SK-N-SH treated with all-trans-retinoic acid at 6 μM for 48 hours (cell line): Measurements from ENCODE around the gene SMYD5.

Source experiments
- ATAC-seq: fragments of 200-7000 bp; cut with Tn5 transposase; 3 replicates; pipeline ENCODE4 v1.9.1; 2020; ENCODE audit warnings: mild to moderate bottlenecking, moderate library complexity
- ARNTL ChIP-seq: fragments of 450-650 bp; formaldehyde crosslinking; IDR thresholded peaks from 2 replicates; pipeline ENCODE4 v1.5.0; 2020; ENCODE audit warnings: low read depth, mild to moderate bottlenecking, moderate library complexity, borderline replicate concordance
- CREB5 ChIP-seq: fragments of 250-450 bp; sonication (Bioruptor Pico); IDR thresholded peaks from 2 replicates; pipeline ENCODE4 v1.5.1; 2020; ENCODE audit warnings: low read depth, mild to moderate bottlenecking, moderate library complexity
- CSDC2 ChIP-seq: fragments of 250-450 bp; sonication (Bioruptor Pico); IDR thresholded peaks from 2 replicates; pipeline ENCODE4 v1.5.0; 2020; ENCODE audit warnings: mild to moderate bottlenecking, moderate library complexity
- CSRNP3 ChIP-seq: fragments of 250-450 bp; sonication (Bioruptor Pico); IDR thresholded peaks from 2 replicates; pipeline ENCODE4 v1.5.1; 2021; ENCODE audit warnings: mild to moderate bottlenecking, moderate library complexity
- ESRRG ChIP-seq: fragments of 250-450 bp; sonication (Bioruptor Pico); IDR thresholded peaks from 2 replicates; pipeline ENCODE4 v1.6.1; 2021; ENCODE audit warnings: mild to moderate bottlenecking
- ISL1 ChIP-seq: fragments of 250-450 bp; sonication (Bioruptor Pico); IDR thresholded peaks from 2 replicates; pipeline ENCODE4 v2.1.2; 2022; ENCODE audit warnings: mild to moderate bottlenecking, moderate library complexity
- OSR1 ChIP-seq: fragments of 250-450 bp; sonication (Bioruptor Pico); IDR thresholded peaks from 2 replicates; pipeline ENCODE4 v1.8.0; 2022; ENCODE audit warnings: moderate library complexity, mild to moderate bottlenecking, inconsistent platforms
- PATZ1 ChIP-seq: fragments of 250-450 bp; sonication (Bioruptor Pico); IDR thresholded peaks from 2 replicates; pipeline ENCODE4 v1.8.0; 2020; ENCODE audit warnings: mild to moderate bottlenecking, moderate library complexity, borderline replicate concordance
- POU6F1 ChIP-seq: fragments of 250-450 bp; sonication (Bioruptor Pico); IDR thresholded peaks from 2 replicates; pipeline ENCODE4 v1.8.0; 2021; ENCODE audit warnings: low read depth, mild to moderate bottlenecking, moderate library complexity, borderline replicate concordance
- PPARA ChIP-seq: fragments of 250-450 bp; sonication (Bioruptor Pico); IDR thresholded peaks from 2 replicates; pipeline ENCODE4 v1.5.0; 2020; ENCODE audit warnings: mild to moderate bottlenecking, borderline replicate concordance
- RARB ChIP-seq: fragments of 250-450 bp; sonication (Bioruptor Pico); IDR thresholded peaks from 2 replicates; pipeline ENCODE4 v1.8.0; 2021; ENCODE audit warnings: mild to moderate bottlenecking, moderate library complexity
- SNAI2 ChIP-seq: fragments of 250-450 bp; sonication (Bioruptor Pico); IDR thresholded peaks from 2 replicates; pipeline ENCODE4 v1.5.0; 2020; ENCODE audit warnings: mild to moderate bottlenecking, moderate library complexity
- TOX ChIP-seq: fragments of 250-450 bp; sonication (Bioruptor Pico); IDR thresholded peaks from 2 replicates; pipeline ENCODE4 v1.8.0; 2021; ENCODE audit warnings: mild to moderate bottlenecking, moderate library complexity, borderline replicate concordance
- TSHZ2 ChIP-seq: fragments of 250-450 bp; sonication (Bioruptor Pico); IDR thresholded peaks from 2 replicates; pipeline ENCODE4 v1.5.0; 2020; ENCODE audit warnings: mild to moderate bottlenecking, moderate library complexity
- ZC3H10 ChIP-seq: fragments of 250-450 bp; sonication (Bioruptor Pico); IDR thresholded peaks from 2 replicates; pipeline ENCODE4 v1.5.1; 2021; ENCODE audit warnings: mild to moderate bottlenecking, moderate library complexity
- ZFP3 ChIP-seq: fragments of 250-450 bp; sonication (Bioruptor Pico); IDR thresholded peaks from 2 replicates; pipeline ENCODE4 v1.5.0; 2020; ENCODE audit warnings: mild to moderate bottlenecking, moderate library complexity
- ZFP30 ChIP-seq: fragments of 450-650 bp; formaldehyde crosslinking; IDR thresholded peaks from 2 replicates; pipeline ENCODE4 v1.5.0; 2022; ENCODE audit warnings: mild to moderate bottlenecking, moderate library complexity
- ZNF565 ChIP-seq: fragments of 450-650 bp; formaldehyde crosslinking; conservative IDR thresholded peaks from 2 replicates; pipeline ENCODE4 v1.5.0; 2020; ENCODE audit warnings: low read depth, mild to moderate bottlenecking, moderate library complexity
- ZNF70 ChIP-seq: fragments of 450-650 bp; formaldehyde crosslinking; IDR thresholded peaks from 2 replicates; pipeline ENCODE4 v1.5.0; 2020; ENCODE audit warnings: mild to moderate bottlenecking, moderate library complexity

Gene SMYD5

GRCh38 chr2:73235315-73236028, 21.4 kb downstream of the SMYD5 start:
- no peak for TF ChIP-seq ZNF565 (CRISPR knock-in tag)
- no peak for TF ChIP-seq ISL1 (CRISPR knock-in tag)
- TF ChIP-seq TSHZ2 (CRISPR knock-in tag), result no peak
- no peak for TF ChIP-seq ZFP3 (CRISPR knock-in tag)
- TF ChIP-seq CSDC2, result no peak
- TF ChIP-seq ZC3H10 (CRISPR knock-in tag), result no peak
- no peak for TF ChIP-seq ZFP30
- TF ChIP-seq SNAI2 (CRISPR knock-in tag), result no peak
- no peak for TF ChIP-seq POU6F1 (CRISPR knock-in tag)
- no peak for TF ChIP-seq ARNTL
- no peak for TF ChIP-seq ESRRG
- no peak for TF ChIP-seq ZNF70 (CRISPR knock-in tag)
- no peak for TF ChIP-seq TOX
- no peak for ATAC-seq

- TF ChIP-seq CREB5 (CRISPR knock-in tag), result no peak
- TF ChIP-seq CSDC2, result no peak
- no peak for TF ChIP-seq PPARA
- no peak for TF ChIP-seq RARB
- TF ChIP-seq ZFP3 (CRISPR knock-in tag), result no peak
- no peak for TF ChIP-seq ZNF565 (CRISPR knock-in tag)
- ATAC-seq, result no peak
Observed at GRCh38 chr2:73237168-73237567, 23.1 kb downstream of the SMYD5 start.

GRCh38 chr2:73238149-73238548, 24.1 kb downstream of the SMYD5 start:
- no peak for TF ChIP-seq ARNTL
- no peak for TF ChIP-seq TSHZ2 (CRISPR knock-in tag)
- TF ChIP-seq RARB, result no peak
- TF ChIP-seq ISL1 (CRISPR knock-in tag), result no peak
- TF ChIP-seq TOX, result no peak
- no peak for TF ChIP-seq CREB5 (CRISPR knock-in tag)
- no peak for TF ChIP-seq OSR1
- no peak for TF ChIP-seq ZFP30
- no peak for TF ChIP-seq ESRRG
- no peak for TF ChIP-seq ZFP3 (CRISPR knock-in tag)
- TF ChIP-seq CSRNP3 (CRISPR knock-in tag), result no peak
- TF ChIP-seq ZC3H10 (CRISPR knock-in tag), result no peak
- no peak for TF ChIP-seq PATZ1 (CRISPR knock-in tag)
- no peak for ATAC-seq
